GM19372 (cell line): ENCODE data around the gene ANKRD52.
"Not testable (repeated sequence)": the region's sequence is repeated elsewhere in the genome, so short reads cannot be mapped to it uniquely, and the experiment has no call there.

ENCODE experiments used
- ATAC-seq: cut with Tn5 transposase; IDR thresholded peaks from one replicate; pipeline ENCODE4 v1.9.1; 2021; ENCODE audit warnings: mild to moderate bottlenecking, low read depth, moderate library complexity; ENCODE audit not compliant: unreplicated experiment

The ANKRD52 gene

DNA sequence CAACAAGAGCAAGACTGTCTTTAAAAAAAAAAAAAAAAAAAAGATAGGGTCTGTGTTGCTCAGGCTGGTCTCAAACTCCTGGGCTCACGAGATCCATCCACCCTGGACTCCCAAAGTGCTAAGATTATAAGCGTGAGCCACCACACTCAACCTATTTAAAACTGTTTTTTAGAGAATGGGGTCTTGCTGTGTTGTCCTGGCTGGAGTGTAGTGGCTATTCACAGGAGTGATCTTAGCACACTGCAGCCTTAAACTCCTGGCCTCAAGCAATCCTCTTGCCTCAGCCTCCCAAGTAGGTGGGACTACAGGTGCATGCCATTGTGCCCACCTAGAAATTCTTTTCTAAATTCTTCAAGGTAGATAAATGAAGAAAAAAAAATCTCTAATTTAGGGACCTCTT is 16.1 kb upstream of the ANKRD52 start:
- no peak for ATAC-seq

DNA sequence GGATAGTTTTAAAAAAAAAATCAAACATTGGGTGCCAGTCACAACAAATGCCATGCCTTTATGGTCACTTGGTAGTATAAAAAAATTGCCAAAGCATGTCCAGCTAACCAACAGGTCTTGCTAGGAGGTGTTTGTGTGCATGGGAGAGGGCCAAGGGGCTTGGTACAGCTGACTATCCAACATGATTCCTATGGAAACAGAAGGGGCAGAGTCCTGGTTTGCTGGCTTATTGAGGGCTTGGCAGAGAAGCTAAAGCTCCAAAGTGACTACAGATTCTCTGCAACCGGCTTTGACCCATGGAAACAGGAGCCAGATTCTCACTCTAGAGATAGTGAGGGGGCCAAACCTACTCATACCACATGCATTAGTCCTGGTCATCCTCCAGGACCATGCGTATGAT is 14.3 kb upstream of the ANKRD52 start:
- ATAC-seq, result not testable (repeated sequence)

DNA sequence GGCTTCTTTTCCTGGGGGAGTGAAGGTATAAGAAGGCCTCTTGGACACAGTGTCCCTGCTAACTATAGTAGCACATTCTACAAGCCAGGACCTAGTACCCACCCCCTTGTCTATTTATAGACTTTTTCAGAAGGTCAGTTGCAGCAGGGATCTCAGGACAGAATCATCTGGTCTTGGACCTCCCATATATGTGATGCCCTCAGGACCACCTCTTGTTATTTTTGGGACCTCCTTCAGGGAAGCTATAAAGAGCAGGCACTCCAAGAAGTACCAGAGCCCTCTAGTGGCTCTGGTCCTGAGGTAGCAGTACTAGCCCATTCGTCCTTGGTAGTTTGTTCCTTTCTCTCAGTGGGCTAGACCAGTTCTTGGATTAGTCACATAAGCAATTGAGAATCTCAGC is 12.8 kb upstream of the ANKRD52 start:
- ATAC-seq, result no peak

DNA sequence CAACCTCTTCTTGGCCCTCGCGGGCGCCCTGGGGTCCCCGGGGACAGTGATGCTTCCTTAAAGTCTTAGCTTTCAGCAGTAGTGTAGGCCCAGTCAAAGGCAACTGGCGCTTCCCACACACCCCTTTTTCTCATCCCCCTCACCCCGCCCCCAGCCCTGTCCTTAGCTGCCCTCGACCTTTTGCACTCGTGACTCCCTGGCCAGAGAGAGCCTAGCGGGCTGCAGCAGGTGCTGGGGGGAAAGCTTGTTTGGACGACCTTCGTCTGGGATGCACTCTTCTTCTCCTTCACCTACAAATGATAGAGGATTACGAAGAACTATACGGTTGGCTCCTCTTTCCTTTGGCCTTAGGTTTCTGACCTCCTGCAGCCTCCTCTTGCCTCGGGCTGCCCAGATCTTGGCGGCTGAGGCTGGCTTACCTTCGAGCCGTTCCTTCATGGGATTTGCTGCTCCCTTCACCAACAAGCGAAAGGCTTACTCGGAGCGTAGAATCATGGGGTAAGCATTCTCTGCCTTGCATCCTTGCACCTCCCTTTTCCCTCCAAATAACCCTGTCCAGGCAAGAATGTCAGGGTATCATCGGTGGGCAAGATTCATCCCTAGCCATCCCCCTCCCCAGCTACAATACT is 9.4 kb upstream of the ANKRD52 start:
- ATAC-seq, result peak; percentile 15

DNA sequence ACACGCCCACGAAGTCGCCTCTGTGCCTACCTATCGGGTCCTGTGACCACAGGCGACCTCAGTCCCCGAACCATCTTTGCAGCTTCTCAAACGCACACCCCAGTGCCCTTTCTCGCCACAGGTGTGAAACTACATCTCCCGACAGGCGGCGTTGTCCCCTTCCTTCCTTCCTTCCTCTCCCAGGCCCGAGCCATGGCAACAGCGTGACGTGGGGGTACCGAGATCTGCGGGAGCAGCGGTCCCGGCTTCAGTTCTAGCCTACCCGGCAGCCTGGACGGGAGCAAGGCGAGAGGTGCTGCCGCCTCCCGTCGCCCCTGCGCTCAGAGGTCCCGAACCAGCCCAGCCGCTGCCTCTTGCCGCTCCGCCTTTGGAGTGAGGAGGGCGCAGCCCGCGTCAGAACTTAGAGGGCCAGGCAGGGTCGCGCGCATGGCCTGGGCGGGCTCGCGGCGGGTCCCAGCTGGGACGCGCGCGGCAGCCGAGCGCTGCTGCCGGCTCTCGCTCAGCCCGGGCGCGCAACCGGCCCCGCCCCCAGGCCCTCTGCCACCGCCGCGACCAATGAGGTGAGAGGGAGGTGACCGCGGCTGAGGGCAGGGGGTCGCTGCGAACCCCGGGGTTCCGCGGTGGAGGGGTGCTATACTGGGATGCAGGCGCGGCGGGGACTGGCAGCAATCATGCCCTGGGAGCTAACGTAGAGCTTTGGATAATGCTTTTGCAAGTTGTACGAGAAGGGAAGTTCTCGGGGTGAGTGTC is 8.7 kb upstream of the ANKRD52 start, which contains the start of gene COQ10A:
Gene COQ10A (plus strand): TSS at position 250 of the 750 bp plus-strand sequence. CDS start 177 bp downstream, at position 427.
- peak; percentile 89 for ATAC-seq

DNA sequence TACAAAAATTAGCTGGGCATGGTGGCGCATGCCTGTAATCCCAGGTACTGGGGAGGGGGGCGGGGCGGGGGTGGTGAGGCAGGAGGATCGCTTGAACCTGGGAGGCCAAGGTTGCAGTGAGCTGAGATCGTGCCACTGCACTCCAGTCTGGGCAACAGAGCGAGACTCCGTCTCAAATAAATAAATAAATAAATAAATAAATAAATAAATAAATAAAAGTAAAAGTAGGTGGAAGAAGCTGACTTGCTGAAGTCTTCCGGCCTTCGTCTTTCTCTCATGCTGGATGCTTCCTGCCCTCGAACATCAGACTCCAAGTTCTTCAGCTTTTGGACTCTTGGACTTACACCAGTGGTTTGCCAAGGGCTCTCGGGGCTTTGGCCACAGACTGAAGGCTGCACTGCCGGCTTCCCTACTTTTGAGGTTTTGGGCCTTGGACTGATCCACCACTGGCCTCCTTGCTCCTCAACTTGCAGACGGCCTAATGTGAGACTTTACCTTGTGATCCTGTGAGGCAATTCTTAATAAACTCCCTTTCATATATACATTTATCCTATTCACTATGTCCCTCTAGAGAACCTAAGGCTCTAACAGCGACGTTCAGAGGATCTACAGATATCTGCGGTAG is 8.0 kb upstream of the ANKRD52 start:
- ATAC-seq, result not testable (repeated sequence)

DNA sequence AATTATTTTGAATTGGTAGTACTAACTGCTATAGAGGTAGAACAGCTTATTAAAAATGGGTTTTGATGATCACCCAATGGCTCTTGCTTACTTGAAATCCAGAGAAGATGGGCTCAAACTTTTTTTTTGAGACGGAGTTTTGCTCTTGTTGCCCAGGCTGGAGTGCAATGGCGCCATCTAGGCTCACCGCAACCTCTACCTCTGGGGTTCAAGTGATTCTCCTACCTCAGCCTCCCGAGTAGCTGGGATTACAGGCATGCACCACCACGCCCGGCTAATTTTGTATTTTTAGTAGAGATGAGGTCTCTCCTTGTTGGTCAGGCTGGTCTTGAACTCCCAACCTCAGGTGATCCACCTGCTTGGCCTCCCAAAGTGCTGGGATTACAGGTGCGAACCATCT is 4.8 kb upstream of the ANKRD52 start:
- not testable (repeated sequence) for ATAC-seq

DNA sequence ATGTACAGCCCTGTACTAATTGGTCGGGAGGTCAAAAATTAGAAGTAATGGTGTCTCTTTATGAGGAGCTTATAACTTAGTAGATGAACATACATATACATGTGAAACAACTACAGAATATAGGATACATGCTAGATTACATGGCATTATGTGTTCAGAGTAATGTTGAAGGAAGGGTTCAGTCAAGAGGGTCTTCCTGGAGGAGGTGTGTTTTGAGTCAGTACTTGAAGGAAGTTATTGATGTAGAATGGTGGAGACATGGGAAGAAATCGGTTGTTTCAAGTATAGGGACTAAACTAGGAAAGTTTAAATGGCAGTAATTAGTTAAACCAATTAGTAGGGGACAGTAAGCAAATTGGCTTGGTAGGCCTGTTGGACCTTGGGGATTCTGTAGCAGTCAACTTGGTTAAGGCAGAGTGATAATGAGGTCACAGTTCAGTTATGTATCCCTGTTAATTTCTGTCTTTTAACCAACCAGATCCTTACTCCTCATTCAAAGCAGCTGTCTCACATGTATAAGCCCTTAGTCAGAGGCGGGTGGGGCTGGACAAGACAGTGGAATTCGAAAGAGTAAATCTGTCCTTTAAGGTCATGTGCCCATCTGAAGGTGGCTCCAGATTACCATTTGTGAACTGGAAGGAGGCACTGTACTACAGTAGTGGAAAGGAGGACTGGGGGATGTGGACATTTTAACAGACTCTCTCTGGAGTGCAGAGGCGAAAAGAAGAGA is 3.5 kb upstream of the ANKRD52 start:
- ATAC-seq, result no peak

DNA sequence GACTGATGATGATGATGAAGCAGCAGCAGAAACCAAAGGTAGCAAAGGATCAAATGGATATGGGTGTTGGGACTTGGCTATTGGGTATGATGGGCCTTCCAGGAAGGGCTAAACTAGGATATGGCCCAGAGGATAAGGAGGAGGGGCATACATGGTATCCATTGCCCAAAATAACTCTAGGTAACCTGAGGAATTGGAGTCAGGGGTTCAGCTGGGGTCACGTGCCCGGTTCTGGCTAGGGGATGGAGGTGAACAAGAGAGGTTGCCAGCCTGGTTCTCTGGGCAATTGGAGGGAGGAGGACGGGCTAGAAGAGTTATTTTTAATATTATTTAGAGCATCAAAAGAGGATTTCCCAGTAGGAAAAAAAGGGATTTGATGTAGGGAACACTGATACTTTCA is 2.7 kb upstream of the ANKRD52 start:
- ATAC-seq, result no peak

DNA sequence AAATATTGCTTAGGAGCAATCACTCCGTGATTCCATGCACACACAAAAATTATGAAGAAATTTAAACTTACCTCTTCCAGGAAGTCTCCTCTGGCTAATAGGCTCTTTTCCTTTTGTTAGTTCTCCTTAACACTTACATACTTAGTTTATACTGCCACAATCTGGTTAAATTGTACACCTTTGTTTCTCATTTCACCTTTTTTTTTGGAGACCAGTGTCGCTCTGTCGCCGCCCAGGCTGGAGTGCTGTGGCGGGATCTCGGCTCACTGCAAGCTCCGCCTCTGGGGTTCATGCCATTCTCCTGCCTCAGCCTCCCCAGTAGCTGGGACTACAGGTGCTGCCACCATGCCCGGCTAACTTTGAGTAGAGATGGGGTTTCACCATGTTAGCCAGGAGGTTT is 2.2 kb upstream of the ANKRD52 start:
- ATAC-seq, result no peak

DNA sequence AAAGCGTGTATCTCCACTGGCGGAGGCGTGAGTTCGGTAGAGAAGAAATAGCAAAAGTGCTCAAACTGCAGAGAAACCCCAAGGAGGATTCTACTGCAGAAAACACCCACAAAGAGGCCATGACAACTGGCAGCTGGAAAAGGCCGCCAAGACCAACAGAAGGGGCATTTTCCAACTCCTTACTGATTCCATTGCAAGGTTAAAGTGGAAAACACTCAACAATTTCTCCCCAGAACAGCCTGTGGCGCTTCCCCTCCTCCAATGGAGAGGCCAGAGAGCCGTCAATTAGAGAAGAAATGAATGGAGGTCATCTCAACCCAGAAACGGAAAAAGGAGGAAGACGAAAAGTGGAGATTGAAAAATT is 618 bp upstream of the ANKRD52 start:
- ATAC-seq, result no peak

DNA sequence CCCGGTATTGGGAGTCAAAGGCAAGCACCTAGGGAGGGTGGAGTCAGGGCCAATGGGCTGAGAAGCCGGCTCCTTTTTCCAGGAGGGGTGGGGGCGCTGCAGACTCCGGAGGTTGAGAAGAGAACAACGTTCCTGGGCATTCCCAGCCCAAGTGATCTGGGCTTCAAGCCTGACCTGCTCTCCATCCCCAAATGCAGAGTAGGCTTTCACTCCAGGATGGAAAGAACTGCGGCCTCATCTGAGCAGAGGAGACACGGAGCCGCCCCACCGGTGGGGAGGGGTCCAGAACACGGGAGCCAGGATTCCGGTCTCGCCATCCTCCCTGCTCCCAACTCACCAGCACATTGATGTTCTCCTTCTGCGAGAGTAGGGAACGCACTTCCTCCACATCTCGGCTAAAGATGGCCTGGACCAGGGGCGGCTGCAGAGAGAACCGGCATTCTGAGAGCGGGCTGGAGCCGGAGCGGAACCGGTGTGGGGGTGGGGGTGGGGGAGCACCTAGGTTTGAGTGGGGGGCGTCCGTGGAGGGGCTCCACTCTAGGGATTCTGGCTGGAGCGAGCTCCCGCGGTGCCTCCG is 605 bp downstream of the ANKRD52 start:
- ATAC-seq, result no peak

DNA sequence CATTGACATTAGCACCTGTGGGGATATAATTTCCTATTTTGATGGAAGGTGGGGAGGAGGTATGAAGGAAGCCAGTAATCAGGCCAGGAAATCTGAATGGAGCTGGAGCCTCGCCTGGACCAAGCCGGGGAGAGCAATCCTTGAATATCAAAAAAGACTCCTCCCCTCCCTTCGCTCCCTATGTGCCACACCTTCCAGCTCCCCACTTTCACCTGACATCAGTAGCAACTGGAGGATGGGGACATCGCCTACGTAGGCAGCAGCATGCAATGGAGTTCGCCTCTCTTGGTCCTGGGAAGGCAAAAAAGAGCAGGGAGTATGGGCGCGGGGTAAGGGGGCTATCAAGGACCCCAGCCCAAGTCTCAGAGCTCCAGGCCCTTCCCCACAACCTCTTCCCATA is 1.1 kb downstream of the ANKRD52 start:
- ATAC-seq, result no peak

DNA sequence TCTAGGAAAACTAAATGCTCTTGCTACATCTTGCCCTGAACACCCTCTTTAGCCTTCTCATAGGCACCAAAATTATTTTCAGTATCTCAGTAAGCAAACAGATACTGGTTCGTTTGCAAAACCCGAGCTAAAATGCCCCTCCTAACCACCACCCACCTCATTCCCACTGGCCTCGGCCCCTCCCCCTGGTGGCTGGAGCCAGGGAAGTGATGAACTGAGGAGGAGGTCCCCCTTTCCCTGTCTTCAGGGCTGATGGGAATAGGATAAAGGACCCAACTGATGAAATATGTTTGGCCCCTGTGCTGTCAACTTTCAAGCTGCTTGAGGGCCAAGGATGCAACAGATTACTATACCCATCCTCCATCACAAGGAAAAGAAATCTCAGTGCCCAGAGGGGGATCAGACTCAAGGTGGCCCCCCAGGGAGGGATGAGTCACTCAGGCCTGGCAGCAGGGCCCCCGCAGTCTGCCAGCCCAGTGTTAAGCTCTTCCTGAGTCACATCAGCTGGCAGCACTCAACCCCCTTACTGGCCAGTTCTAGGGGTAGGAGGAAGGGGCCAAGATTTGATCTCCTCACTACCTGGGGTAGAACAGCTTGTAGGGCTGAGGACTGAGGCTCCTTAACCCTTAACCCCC is 1.7 kb downstream of the ANKRD52 start:
- ATAC-seq, result no peak

DNA sequence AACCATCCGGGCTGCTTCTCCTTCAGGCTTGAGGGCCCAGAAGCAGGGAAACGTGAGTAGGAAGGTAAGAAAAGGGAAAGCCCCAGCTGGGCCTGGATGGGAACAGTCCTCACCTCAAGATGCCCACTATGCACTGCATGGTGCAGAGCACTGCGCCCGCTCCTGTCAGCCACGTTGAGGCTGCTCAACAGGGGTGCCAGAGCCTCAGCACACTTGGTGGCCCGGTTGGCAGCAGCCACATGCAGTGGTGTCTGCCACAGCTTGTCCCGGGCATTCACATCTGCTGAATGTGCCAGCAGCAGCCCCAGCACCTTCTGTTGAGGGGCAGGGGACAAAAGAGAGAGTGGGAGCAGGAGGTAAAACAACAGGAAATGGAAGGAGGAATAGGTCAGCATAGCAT is 2.5 kb downstream of the ANKRD52 start:
- ATAC-seq, result no peak

DNA sequence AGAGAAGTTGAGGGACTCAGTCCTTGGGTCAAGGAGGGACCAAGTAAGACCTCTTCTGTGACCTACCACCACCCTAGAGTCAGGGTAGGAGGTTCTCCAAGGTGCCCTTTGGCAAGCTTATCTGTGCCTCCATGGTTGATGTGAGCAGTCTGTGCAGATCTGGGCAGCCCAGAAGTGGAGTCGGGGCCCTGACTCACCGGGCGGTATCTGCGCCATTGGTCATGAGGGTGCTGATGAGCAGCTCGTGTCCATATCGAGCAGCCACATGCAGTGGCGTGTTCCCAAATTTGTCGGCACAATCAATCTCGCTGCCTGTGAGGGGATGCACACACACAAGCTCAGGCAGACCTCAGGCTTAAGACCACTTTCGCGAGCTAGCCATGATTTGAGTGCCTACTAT is 5.1 kb downstream of the ANKRD52 start:
- no peak for ATAC-seq

DNA sequence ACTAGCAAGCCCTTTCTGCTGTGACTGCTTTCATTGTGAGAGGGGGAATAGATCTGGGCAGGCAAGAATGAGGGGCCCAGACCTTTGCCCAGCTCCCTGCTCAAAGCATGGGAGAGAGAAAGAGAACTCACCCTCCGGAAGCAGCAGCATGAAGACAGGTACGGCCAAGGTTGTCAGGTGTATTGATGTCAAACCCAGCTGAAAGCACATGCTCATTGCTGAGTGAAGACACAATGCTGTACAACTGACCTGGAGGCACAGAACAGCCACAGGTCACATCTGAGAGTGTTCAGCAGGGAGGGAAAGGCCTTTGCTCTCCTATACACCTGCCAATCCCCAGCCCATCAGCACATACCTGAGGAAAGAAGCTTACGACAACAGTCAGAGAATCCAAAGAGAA is 5.5 kb downstream of the ANKRD52 start:
- ATAC-seq, result no peak

DNA sequence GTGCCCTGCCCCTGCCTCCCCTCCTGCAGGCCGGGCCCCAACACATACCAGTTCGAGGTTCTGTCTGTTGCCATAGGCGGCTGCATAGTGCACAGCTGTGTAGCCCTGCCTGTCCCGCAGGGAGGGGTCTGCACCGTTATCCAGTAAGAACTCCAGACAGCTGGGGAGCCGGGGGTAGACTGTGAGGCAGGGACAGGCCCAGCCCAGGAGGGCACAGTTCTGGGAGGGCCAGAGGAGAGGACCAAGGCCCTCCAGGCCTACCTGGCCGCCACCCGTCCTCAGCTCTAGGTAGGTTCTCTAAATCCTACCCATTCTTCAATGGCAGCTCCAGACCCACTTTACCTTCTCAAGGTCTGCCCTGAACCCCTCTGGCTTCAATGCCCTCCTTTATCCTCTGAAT is 9.5 kb downstream of the ANKRD52 start:
- ATAC-seq, result no peak

DNA sequence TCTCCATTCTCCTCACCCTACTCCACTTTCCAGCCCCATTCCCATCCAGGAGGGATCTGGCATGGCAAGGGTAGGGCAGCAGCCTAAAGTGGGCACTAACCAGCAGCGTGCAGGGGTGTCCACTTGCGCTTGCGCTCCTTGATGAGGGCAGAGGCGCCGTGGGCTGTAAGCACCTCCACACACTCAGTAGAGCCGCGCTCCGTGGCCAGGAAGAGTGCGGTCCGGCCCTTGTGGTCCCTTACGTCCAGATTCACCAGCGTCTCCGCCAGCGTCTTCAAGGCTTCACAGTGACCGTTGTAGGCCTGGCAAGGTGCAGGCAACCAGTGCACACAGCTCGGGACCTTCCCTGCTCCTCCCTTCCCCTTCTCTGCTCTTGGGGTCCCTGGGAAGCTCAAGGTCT is 10.3 kb downstream of the ANKRD52 start:
- no peak for ATAC-seq

DNA sequence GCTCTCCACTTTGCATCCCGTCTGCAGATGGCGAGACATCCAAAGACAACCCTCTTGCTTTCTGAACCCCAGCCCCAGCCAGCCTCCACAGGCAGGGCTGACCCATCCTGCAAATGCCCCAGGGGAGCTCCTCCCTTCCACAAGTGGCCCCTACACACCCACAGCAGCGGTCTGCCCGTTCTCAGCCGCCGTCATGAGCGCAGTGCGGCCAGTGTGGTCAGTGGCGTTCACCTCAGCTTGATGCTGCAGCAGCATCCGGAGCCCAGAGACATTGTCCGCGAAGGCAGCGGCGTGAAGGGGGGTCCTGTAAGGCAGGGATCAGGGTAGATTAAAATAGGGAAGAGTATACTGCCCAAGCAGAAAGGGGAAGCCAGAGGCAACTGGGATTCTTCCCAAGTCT is 13.7 kb downstream of the ANKRD52 start:
- ATAC-seq, result no peak
